Left renal cortex interstitium (tissue), 4 donors: Measurements from ENCODE around the gene NFKBIE. TPM values are rescaled to one million over a fixed set of nuclear protein-coding genes. Genes with fewer than 3 reads are reported as not detected.

Source experiments
- DNase-seq, 4 donors: peaks; one replicate each; pipeline ENCODE4 v3.0.0-alpha.2; 2013; ENCODE audit warnings: low read depth in 4 of 4, low spot score in 2 of 4, missing footprints in 1 of 4
- polyA plus RNA-seq, 4 donors: library from polyadenylated mRNA; unstranded; fragments of 120-200 nt; gene quantifications; one replicate each; pipeline ENCODE4 v1.2.1, GENCODE V29; 2013; ENCODE audit not compliant: insufficient read length in 4 of 4

NFKBIE gene
- polyA plus RNA-seq, 4 donors: 9.1 to 14.1 (median 11.1) TPM

- DNase-seq: no peak
Measured at GRCh38 chr6:44298055-44298803, 32.9 kb upstream of the NFKBIE start.

GRCh38 chr6:44297063-44298038 is 32.0 kb upstream of the NFKBIE start:
- no peak for DNase-seq

GRCh38 chr6:44294832-44295791 is 29.8 kb upstream of the NFKBIE start:
- no peak for DNase-seq

GRCh38 chr6:44292661-44293365 is 27.5 kb upstream of the NFKBIE start:
- no peak for DNase-seq

GRCh38 chr6:44291841-44292240 is 26.5 kb upstream of the NFKBIE start:
- no peak for DNase-seq

- no peak for DNase-seq
Measured at GRCh38 chr6:44289726-44290260, 24.4 kb upstream of the NFKBIE start.

GRCh38 chr6:44286747-44287146 is 21.4 kb upstream of the NFKBIE start:
- no peak for DNase-seq

- DNase-seq: no peak
Measured at GRCh38 chr6:44286285-44286565, 20.9 kb upstream of the NFKBIE start.

- no peak for DNase-seq
Measured at GRCh38 chr6:44285552-44286284, 20.4 kb upstream of the NFKBIE start.

- DNase-seq: no peak
Measured at GRCh38 chr6:44284867-44285266, 19.5 kb upstream of the NFKBIE start.

- DNase-seq: no peak
Measured at GRCh38 chr6:44284121-44284520, 18.8 kb upstream of the NFKBIE start.

- DNase-seq: no peak
Measured at GRCh38 chr6:44278774-44279697, 13.7 kb upstream of the NFKBIE start.

- no peak for DNase-seq
Measured at GRCh38 chr6:44278315-44278714, 13.0 kb upstream of the NFKBIE start.

GRCh38 chr6:44277763-44278162 is 12.4 kb upstream of the NFKBIE start:
- no peak for DNase-seq

GRCh38 chr6:44276667-44277640 is 11.6 kb upstream of the NFKBIE start:
- DNase-seq: no peak

GRCh38 chr6:44275749-44276648 is 10.6 kb upstream of the NFKBIE start:
- DNase-seq: no peak
